CD4-positive, alpha-beta T cell treated with Interleukin-2 at 100 ng/mL for 4 hours (primary cell): ENCODE results near the gene AIFM2.
"Not testable (repeated sequence)": the region's sequence is repeated elsewhere in the genome, so short reads cannot be mapped to it uniquely, and the experiment has no call there.

Source experiments
- DNase-seq: peaks from one replicate; pipeline ENCODE4 v3.0.0-alpha.2; 2020; ENCODE audit warnings: low spot score

AIFM2 gene

DNA sequence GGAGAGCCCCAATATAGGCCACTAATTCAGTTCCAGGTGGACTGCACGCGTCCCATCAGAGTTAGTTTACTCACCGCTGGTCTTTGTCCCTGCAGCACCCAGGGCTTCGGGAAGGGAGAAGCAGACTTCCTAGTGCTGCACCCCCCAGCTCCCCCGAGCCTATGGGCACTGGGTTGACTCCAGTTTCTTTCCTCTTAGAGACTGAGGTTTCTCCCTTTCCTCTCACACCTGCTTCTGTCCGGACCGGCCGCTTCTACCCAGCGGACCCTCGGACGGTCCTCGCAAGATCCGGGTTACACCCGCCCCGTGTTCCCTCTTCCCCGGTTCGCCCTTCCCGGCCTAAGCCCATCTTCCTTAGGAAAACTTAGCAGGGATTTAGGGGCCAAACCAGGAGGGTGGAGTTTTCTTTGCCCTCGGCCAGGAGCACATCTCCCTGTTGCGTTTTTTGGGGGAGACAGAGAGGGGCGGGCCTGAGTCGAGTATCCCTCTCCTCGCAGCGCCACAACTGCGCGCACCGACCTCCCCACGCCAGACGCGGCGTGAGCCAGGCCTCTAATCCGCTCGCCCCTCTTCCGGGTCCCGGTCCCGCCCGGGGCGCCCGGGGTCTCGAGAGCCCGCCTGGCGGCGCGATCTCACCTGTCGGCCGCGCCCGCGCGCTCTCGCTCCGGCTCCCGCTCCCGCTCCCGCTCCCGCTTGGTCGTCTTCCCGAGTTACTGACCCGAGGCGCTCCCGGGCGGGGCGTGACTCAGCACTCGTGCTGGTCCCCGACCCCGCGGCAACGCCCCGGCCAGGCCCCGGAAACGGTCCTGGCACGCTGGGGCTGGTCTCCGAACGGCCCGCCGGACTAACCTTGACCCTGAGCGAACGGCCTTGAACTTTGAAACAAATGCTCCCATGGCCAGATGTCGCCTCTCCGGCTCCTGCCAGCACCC lies at the start of gene AIFM2:
Gene AIFM2, minus strand, starts transcription at position 728 of the 932 bp plus-strand sequence. CDS start 8,741 bp downstream, outside the sequence.
- peak; percentile 16 for DNase-seq

- DNase-seq = not testable (repeated sequence)
Observed at GRCh38 chr10:70179209-70179608, 46.6 kb upstream of the AIFM2 start.

- no peak for DNase-seq
Observed at GRCh38 chr10:70178139-70178725, 45.6 kb upstream of the AIFM2 start.

GRCh38 chr10:70176441-70176840 lies 43.8 kb upstream of the AIFM2 start:
- no peak for DNase-seq

- no peak for DNase-seq
Observed at GRCh38 chr10:70175516-70175915, 42.9 kb upstream of the AIFM2 start.

DNA sequence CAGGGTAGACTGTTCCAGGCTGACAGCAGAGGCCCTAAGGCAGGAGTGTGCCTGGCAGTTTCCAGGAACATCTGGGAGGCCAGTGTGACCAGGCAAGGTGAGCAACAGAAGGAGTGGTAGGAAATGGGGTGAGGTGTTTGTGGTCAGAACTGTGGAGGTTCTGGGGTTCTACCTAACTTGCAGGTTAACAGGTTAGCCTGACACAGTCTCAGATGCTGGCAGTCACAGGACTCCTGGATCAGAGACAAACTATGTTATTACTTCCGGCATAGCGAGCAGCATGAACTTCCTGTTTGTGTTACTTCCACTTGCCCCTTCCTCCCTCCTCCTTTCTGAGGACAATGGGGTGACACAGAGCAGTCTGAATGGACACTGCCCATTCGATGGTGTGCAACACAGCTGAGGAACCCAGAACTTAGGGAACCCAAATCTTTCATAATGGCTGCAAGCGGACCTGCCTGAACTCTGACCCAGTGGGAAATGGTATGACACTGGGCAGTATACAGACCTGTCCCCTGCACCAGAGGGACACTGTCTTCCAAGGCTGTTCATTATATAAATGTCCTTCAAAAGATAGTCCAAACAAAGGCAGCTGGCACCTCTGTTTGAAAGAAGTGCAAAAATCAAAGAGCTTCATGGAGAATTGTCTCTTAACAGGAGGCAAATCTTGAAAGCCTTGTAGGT lies 41.6 kb upstream of the AIFM2 start:
- peak; percentile 65 for DNase-seq

GRCh38 chr10:70169649-70170364 lies 37.2 kb upstream of the AIFM2 start:
- DNase-seq = no peak

DNA sequence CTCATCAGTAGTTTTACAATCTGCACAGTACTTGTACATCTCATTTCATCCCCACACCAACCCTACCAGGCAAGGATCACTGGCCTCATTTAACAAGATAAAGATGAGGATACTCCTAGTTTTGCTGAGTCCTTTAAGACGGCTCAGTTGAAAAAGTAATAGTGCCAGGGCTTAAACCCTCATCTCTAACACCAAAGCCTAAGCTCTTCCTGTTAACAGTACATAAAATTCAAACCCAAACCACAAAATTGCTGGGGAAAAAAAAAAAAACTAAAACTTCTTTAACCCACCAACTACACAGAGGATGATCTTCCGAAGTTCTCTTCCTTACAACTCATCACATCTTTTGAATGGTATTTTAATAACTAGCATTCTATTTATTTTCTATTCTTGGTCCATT lies 36.4 kb upstream of the AIFM2 start:
- DNase-seq = peak; percentile 40

DNA sequence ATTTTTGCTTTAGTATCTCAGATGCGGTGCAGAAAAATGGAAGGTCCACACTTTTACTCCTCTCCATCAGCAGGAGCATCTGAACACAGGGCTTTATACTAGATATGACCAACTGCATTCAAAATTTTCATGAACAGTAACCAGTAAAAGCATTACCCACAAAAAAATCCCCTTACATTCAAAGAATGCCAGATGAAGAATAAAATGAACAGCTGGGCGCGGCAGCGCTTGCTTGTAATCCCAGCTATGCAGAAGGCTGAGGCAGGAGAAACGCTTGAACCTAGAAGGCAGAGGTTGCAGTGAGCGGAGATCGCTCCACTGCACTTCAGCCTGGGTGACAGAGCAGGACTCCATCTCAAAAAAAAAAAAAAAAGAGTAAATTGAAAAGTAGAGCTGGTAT lies 34.6 kb upstream of the AIFM2 start:
- no peak for DNase-seq

DNA sequence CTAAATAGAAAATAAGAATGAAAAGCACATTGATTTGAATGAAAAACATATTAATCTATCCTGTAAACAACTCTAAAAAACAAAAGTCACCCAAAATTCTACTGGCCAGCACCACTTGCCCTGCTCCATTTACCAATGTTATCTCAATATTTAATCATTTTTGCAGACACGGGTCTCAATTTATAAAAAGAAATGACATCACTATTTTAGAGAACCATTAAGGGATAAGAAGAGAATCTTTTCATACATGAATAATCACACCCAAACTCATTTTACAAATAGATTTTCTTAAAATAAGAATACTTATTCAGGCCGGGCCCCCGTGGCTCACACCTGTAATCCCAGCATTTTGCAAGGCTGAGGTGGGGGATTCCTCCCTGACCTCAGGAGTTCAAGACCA lies 33.8 kb upstream of the AIFM2 start:
- DNase-seq = no peak

GRCh38 chr10:70164163-70164562 lies 31.5 kb upstream of the AIFM2 start:
- DNase-seq = no peak

GRCh38 chr10:70163448-70163847 lies 30.8 kb upstream of the AIFM2 start:
- DNase-seq = no peak

DNA sequence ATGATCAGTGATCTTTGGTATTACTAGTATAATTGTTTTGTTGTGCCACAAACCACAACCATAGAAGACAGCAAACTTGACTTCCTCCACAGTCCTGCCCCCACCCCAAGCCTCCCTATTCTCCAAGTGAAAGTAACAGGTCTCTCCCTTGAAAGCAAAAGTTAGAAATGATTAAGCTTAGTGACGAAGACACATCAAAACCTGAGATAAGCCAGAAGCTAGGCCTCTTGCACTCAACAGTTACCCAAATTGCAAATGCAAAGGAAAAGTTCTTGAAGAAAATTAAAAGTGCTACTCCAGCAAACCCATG lies 30.2 kb upstream of the AIFM2 start:
- peak; percentile 73 for DNase-seq

GRCh38 chr10:70162151-70162891 lies 29.7 kb upstream of the AIFM2 start:
- DNase-seq = no peak

- DNase-seq = no peak
Observed at GRCh38 chr10:70160798-70161197, 28.2 kb upstream of the AIFM2 start.

DNA sequence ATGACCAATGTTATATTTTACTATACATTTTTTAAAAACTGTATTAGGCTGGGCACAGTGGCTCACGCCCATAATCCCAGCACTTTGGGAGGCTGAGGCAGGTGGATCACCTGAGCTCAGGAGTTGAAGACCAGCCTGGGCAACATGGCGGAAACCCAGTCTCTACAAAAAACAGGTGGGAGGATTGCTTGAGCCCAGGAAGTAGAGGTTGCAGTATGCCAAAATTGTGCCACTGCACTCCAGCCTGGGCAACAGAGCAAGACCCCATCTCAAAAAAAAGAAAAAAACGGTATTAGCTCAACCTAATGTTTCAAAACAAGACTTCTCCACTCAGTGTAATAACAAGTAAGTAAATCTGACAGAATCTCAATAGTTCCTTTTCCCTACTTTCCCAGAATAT lies 26.7 kb upstream of the AIFM2 start:
- DNase-seq = not testable (repeated sequence)

- no peak for DNase-seq
Observed at GRCh38 chr10:70158113-70158512, 25.5 kb upstream of the AIFM2 start.

DNA sequence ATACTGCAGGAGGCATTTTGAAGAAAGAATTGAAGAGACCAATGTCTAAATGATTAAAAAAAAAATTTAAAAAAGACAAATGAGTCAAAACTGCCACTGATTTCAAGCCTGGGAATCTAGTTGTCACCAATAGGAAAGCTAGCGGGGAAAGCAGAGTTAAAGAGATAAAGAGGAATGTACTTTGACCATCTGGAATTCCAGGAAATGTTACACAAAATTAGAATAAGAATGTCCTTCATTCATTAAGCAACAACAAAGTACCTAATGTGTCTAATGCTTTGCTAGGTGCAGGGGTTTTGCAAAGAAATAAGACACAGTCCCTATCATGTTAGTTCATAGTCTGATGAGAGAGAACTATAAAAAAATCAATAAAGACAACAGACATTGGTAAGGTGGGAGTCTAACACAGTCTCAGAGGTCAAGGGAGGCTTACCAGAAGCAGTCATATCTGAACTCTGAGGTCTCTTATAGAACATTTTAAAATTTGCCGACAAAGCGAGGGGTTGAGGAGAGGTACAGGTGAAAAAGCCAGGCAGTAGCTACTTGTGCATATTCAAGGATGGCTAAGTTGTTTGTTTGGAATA lies 22.7 kb upstream of the AIFM2 start:
- DNase-seq = no peak

DNA sequence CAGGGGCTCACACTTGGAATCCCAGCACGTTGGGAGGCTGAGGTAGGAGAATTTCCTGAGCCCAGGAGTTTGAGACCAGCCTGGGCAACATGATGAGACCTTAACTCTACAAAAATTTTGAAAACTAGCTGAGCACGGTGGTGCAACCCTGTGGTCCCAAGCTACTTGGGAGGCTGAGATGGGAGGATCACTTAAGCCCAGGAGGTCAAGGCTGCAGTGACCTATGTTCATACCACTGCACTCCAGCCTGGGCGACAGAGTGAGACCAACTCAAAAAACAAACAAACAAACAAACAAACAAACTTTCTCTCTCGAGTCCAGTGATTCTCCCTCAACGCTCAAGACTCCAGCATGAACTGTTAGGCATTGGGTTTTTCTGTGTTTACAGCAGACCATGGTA lies 15.9 kb upstream of the AIFM2 start:
- DNase-seq = no peak

- DNase-seq = no peak
Observed at GRCh38 chr10:70147259-70147625, 14.6 kb upstream of the AIFM2 start.

DNA sequence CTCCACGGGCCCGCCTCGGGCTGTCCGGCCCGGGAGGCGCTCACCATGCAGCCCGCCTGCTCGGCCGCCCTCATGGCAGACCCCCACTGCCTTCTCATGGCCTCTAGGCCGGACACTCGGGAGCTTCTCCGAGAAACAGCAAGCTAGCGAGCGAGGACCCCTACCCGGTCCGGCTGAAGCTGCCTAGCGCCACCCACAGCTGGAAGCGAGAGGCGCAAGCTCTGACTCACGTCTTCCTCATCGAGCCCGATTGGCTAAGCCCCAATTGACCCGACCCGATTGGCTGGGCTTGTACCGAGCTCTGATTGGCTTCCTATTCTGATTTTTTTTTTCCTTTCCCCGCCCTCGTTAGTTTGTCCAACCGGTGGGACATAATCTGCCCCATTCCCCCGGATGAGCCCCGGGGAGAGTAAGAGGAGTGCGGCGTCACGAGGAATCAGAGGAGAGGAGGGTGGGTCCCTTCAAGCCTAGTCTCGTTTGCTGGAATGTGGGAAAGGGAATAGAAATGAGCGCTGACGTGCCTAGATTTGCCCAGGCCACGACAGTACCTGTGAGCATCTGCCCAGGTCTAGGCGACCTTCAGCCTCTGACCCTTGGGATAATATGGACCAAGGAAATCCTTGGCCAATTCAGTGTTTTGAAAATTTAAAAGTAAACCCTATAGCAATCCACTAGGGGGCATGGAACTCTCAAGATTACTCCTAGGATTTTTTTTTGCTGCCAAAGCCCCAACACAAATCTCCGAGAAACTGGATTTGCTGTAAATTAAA lies 14.0 kb upstream of the AIFM2 start, which contains the start of gene TYSND1:
Gene TYSND1, minus strand, starts transcription at position 212 of the 770 bp plus-strand sequence. Its CDS starts 114 bp downstream, at position 98.
- DNase-seq = peak; percentile 94
